ENCODE measurements around the gene SCN8A. TPM values are rescaled to one million over a fixed set of nuclear protein-coding genes. Genes with fewer than 3 reads are reported as not detected.

SCN8A gene
- total RNA-seq, 2 donors from 2014 or later = 7.6 to 10.4 TPM

DNA sequence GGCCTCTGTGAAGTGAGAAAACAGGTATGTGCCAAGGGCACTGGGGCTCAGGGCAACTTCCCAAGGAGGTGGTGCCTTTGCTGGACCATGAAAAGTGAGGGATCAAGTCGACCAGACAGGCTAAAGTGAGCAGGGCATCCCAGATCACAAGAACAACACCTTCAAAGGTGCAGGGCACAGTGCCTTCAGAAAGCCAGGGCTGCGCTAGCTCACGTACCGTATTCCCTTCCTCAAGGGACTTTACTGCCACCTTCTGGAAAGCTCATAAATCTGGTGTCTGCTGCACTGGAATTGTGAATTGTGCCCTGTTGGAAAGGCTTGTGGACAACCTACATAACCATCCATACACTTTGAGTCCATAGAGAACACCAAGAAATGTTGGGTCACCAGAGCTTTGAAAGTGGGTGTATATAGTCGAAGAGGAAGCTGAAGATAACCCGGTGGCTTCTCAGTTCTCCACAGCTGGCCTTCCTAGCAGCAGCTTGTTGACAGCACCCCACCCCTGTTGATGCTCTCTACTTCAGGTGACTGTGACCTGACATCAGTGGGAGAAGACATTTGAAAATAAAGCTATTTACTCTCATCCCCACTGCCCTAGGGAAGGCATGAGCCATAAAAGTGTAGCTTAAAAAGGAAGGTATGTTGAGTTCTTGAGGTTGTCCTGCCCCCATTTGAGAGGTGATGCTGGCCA lies 233.0 kb downstream of the SCN8A start:
- Histone ChIP-seq H3K27me3 (replicated peaks; ENCODE audit: insufficient read depth) (no peaks in the 10 kb centered on the region), H3K27ac (no peak overlapping the region), H3K4me1 (replicated peaks) (no peaks in the 10 kb centered on the region), H3K36me3 (no peaks in the 10 kb centered on the region), H3K4me3 (no peak overlapping the region), H3K9me3 (no peaks in the 10 kb centered on the region)
- TF ChIP-seq POLR2A (IDR thresholded peaks at IDR 0.05) = no peak
- peak; percentile 37 for TF ChIP-seq POLR2AphosphoS5 (IDR thresholded peaks at IDR 0.05)
- peak in 2 of 4 experiments; percentile 46 to 56 for TF ChIP-seq CTCF (IDR thresholded peaks at IDR 0.05)
- intact Hi-C loops (cut with DNase I) = no loop called here
- 23% methylated on average over 6 of the region's 6 CpGs for WGBS
- peak; percentile 47 for DNase-seq (ENCODE audit: low spot score)

DNA sequence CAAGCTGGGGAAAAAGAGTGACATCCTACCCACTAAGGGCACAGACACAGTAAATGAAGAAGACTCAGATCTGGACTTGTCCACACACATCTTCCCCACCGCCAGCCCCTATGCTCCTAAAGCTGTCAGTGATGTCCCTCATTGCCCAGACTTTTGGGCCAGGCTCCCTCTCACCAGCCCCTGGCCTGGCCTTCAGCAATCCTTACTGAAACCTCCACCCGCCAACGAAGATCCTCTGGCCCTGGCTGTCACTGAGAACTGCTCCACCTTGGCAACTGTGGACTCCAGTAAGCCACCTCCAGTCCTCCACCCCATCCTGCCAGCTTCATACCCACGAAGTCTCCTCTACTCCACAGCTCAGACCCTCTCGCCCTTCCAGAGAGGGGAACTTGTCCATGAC lies 234.2 kb downstream of the SCN8A start:
- TF ChIP-seq CTCF (IDR thresholded peaks at IDR 0.05) (no peak), POLR2A (IDR thresholded peaks at IDR 0.05) (no peak), POLR2AphosphoS5 (IDR thresholded peaks at IDR 0.05) (no peak)
- no peaks in the 10 kb centered on the region for H3K4me1 ChIP-seq (replicated peaks)
- H3K9me3 ChIP-seq = no peaks in the 10 kb centered on the region
- intact Hi-C loops (cut with DNase I) = no loop called here
- no peaks in the 10 kb centered on the region for H3K36me3 ChIP-seq
- H3K27me3 ChIP-seq (replicated peaks; ENCODE audit: insufficient read depth) = no peaks in the 10 kb centered on the region
- whole genome bisulfite sequencing = 89% methylated on average over 5 of the region's 5 CpGs
- H3K27ac ChIP-seq = no peak overlapping the region
- H3K4me3 ChIP-seq = no peak overlapping the region
- DNase-seq (ENCODE audit: low spot score) = no peak

GRCh38 chr12:51826881-51827280 lies 235.8 kb downstream of the SCN8A start:
- Histone ChIP-seq H3K27me3 (replicated peaks; ENCODE audit: insufficient read depth) (no peaks in the 10 kb centered on the region), H3K36me3 (no peaks in the 10 kb centered on the region), H3K27ac (no peak overlapping the region), H3K4me1 (replicated peaks) (no peaks in the 10 kb centered on the region), H3K4me3 (no peak overlapping the region), H3K9me3 (no peaks in the 10 kb centered on the region)
- intact Hi-C loops (cut with DNase I) = no loop called here
- DNase-seq (ENCODE audit: low spot score) = no peak
- TF ChIP-seq POLR2A (IDR thresholded peaks at IDR 0.05) (no peak), POLR2AphosphoS5 (IDR thresholded peaks at IDR 0.05) (no peak), CTCF (IDR thresholded peaks at IDR 0.05) (no peak)
- WGBS = 76% methylated on average over 4 of the region's 4 CpGs

DNA sequence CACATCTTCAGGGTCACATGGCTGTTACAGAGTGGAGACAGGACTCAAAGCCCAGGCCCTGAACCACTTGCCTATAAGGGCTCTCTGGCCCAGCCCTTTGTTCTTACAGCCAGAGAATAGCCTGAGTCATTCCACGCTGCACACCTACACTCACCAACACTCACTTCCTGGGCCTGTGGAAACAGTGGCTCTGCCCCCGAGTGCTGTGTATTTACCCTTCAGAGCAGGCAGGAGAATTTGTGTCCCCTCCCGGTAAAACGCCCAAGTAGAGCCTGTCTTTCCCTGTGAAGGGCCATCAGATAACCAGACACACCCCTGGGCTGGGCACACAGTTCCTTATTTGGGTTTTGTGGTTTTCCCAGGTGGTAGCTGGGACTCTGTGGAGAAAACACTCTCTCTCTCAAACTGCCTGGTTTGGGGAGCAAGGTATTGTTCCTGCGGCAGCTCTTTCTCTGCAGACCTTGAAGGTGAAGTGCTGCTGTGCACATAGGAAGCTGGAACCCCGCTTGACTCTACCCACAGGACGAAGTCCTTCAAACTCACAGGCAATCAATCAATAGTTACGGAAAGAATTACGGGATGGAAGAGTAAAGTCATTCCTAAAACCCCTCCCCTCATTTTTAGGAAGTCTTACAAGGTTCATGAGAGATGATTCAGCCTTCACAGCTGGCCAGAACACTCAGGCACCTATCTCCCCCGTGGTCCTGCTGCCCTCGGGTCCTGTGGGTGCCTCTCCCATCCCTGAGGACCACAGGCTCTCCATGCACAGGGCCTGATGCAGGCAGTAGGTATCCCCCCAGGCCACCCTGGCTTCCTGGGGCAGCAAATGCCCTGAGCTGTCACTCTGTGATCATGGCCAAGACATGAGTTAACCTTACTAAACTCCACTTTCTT lies 237.1 kb downstream of the SCN8A start:
- Histone ChIP-seq H3K27ac (no peak overlapping the region), H3K9me3 (no peaks in the 10 kb centered on the region), H3K4me1 (replicated peaks) (no peaks in the 10 kb centered on the region), H3K27me3 (replicated peaks; ENCODE audit: insufficient read depth) (no peaks in the 10 kb centered on the region), H3K36me3 (no peaks in the 10 kb centered on the region), H3K4me3 (no peak overlapping the region)
- 57% methylated on average over 11 of the region's 11 CpGs for WGBS
- intact Hi-C loops (cut with DNase I) = no loop called here
- DNase-seq (ENCODE audit: low spot score) = no peak
- TF ChIP-seq POLR2A (IDR thresholded peaks at IDR 0.05) = no peak
- no peak for TF ChIP-seq CTCF (IDR thresholded peaks at IDR 0.05)
- no peak for TF ChIP-seq POLR2AphosphoS5 (IDR thresholded peaks at IDR 0.05)

Measured in prostate gland (tissue), 2 donors.